GM21515 (cell line): ENCODE measurements around the gene TBC1D22B.
"Not testable (repeated sequence)": the region's sequence is repeated elsewhere in the genome, so short reads cannot be mapped to it uniquely, and the experiment has no call there.

Source experiments
- ATAC-seq: cut with Tn5 transposase; IDR thresholded peaks from one replicate; pipeline ENCODE4 v1.9.1; 2021; ENCODE audit not compliant: unreplicated experiment

The TBC1D22B gene

GRCh38 chr6:37265001-37265400 lies 7.4 kb downstream of the TBC1D22B start:
- ATAC-seq = no peak

GRCh38 chr6:37265860-37266259 lies 8.3 kb downstream of the TBC1D22B start:
- ATAC-seq = no peak

- no peak for ATAC-seq
Measured at GRCh38 chr6:37269105-37269504, 11.5 kb downstream of the TBC1D22B start.

- ATAC-seq = no peak
Measured at GRCh38 chr6:37272834-37273566, 15.4 kb downstream of the TBC1D22B start.

GRCh38 chr6:37273690-37274089 lies 16.1 kb downstream of the TBC1D22B start:
- ATAC-seq = no peak

GRCh38 chr6:37275350-37275749 lies 17.8 kb downstream of the TBC1D22B start:
- ATAC-seq = no peak

GRCh38 chr6:37277001-37277409 lies 19.4 kb downstream of the TBC1D22B start:
- no peak for ATAC-seq

GRCh38 chr6:37279366-37280134 lies 22.0 kb downstream of the TBC1D22B start:
- ATAC-seq = no peak

- ATAC-seq = no peak
Measured at GRCh38 chr6:37280162-37280887, 22.8 kb downstream of the TBC1D22B start.

- ATAC-seq = no peak
Measured at GRCh38 chr6:37282371-37282770, 24.8 kb downstream of the TBC1D22B start.

- no peak for ATAC-seq
Measured at GRCh38 chr6:37283268-37283667, 25.7 kb downstream of the TBC1D22B start.

GRCh38 chr6:37283671-37284151 lies 26.1 kb downstream of the TBC1D22B start:
- ATAC-seq = no peak

GRCh38 chr6:37284781-37285180 lies 27.2 kb downstream of the TBC1D22B start:
- ATAC-seq = no peak

GRCh38 chr6:37285861-37286311 lies 28.3 kb downstream of the TBC1D22B start:
- ATAC-seq = no peak

- ATAC-seq = no peak
Measured at GRCh38 chr6:37287519-37288157, 30.1 kb downstream of the TBC1D22B start.

- ATAC-seq = no peak
Measured at GRCh38 chr6:37288247-37288646, 30.7 kb downstream of the TBC1D22B start.

- no peak for ATAC-seq
Measured at GRCh38 chr6:37289931-37290330, 32.4 kb downstream of the TBC1D22B start.

- no peak for ATAC-seq
Measured at GRCh38 chr6:37293426-37293825, 35.9 kb downstream of the TBC1D22B start.

GRCh38 chr6:37297637-37298036 lies 40.1 kb downstream of the TBC1D22B start:
- not testable (repeated sequence) for ATAC-seq

GRCh38 chr6:37298958-37299357 lies 41.4 kb downstream of the TBC1D22B start:
- no peak for ATAC-seq

- no peak for ATAC-seq
Measured at GRCh38 chr6:37299990-37300389, 42.4 kb downstream of the TBC1D22B start.
